ENCODE results near the gene YY1. TPM values are rescaled to one million over a fixed set of nuclear protein-coding genes. Genes with fewer than 3 reads are reported as not detected.

The YY1 gene
- total RNA-seq, 4 donors from 2014 or later, result 30.6 to 46.5 (median 33.5) TPM

DNA sequence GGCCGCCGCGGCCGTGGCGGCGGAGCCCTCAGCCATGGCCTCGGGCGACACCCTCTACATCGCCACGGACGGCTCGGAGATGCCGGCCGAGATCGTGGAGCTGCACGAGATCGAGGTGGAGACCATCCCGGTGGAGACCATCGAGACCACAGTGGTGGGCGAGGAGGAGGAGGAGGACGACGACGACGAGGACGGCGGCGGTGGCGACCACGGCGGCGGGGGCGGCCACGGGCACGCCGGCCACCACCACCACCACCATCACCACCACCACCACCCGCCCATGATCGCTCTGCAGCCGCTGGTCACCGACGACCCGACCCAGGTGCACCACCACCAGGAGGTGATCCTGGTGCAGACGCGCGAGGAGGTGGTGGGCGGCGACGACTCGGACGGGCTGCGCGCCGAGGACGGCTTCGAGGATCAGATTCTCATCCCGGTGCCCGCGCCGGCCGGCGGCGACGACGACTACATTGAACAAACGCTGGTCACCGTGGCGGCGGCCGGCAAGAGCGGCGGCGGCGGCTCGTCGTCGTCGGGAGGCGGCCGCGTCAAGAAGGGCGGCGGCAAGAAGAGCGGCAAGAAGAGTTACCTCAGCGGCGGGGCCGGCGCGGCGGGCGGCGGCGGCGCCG lies 381 bp downstream of the YY1 start:
- peak overlapping the region; percentile 89 to 100 (median 98) for H3K4me3 ChIP-seq
- peak overlapping the region; percentile 96 to 100 (median 100) for H3K27ac ChIP-seq
- intact Hi-C loops (cut with DNase I), result no loop called here
- 0 to 1% methylated on average over 14 to 19 of the region's 93 CpGs for WGBS, 2 donors
- no peak for DNase-seq
- H3K36me3 ChIP-seq, result no peaks in the 10 kb centered on the region
- peaks cover 25 to 71% (median 51%) of the 10 kb centered on the region in 3 donors for H3K4me1 ChIP-seq
- no peaks in the 10 kb centered on the region for H3K9me3 ChIP-seq
- no peaks in the 10 kb centered on the region for H3K27me3 ChIP-seq
- TF ChIP-seq CTCF (IDR thresholded peaks at IDR 0.05) (no peak), POLR2A (IDR thresholded peaks at IDR 0.05) (no peak)

DNA sequence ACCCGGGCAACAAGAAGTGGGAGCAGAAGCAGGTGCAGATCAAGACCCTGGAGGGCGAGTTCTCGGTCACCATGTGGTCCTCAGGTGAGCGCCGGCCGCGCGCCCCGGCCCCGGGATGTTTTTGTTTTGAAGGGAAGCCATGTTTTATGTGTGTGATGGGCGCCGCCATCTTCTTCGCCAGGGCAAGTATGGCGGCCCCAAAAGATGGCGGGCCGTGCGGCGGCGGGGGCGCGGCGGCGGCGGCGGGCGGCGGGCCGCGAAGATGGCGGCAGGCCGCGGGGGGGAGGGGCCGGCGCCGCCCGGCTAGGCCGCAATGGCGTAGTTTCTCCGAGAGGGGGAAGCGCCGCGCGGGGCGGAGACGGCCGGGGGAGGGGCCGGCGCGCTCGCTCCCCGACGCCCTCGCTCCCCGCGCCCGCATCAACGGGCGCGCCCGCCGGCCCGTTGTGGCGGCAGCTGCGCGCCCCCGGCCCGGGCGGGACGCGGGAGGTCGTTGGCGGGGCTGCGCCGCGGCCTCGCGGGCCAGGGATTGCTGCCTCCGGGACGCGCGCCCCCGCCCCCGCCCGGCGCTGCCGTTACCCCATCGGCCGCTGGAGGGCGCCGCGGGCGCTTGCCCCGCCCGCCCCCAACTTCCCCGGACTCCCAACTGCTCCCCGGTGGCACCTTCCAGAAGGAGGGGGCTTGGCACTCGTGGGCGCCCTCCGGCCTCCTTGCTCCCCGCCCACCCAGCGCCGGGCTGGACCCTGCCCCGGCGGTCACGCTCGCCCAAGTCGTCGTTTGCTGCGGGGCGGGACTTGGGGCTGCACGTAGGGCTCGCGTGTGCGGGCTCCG lies 1.1 kb downstream of the YY1 start:
- Histone ChIP-seq H3K9me3 (no peaks in the 10 kb centered on the region), H3K27ac (peak overlapping the region; percentile 96 to 100 (median 100)), H3K4me3 (peak overlapping the region; percentile 89 to 100 (median 98)), H3K4me1 (peaks cover 25 to 71% (median 58%) of the 10 kb centered on the region in 3 donors), H3K36me3 (no peaks in the 10 kb centered on the region), H3K27me3 (no peaks in the 10 kb centered on the region)
- peak; percentile 36 for DNase-seq
- intact Hi-C loops (cut with DNase I), result no loop called here
- TF ChIP-seq CTCF (IDR thresholded peaks at IDR 0.05), result peak; percentile 61 to 83 (median 74)
- peak in 2 of 4 donors; percentile 30 to 36 for TF ChIP-seq POLR2A (IDR thresholded peaks at IDR 0.05)
- WGBS, 2 donors, result 0% methylated on average over 7 of the region's 115 CpGs; no CpG with 5 or more reads in 1 of the 2 donors

- H3K27me3 ChIP-seq, result no peaks in the 10 kb centered on the region
- no peaks in the 10 kb centered on the region for H3K36me3 ChIP-seq
- TF ChIP-seq CTCF (IDR thresholded peaks at IDR 0.05), result peak in 1 of 6 experiments; percentile 4
- peak in 1 of 4 donors; percentile 6 for TF ChIP-seq POLR2A (IDR thresholded peaks at IDR 0.05)
- intact Hi-C loops (cut with DNase I), result no loop called here
- H3K4me1 ChIP-seq, result peaks cover 25 to 71% (median 64%) of the 10 kb centered on the region in 3 donors
- peak overlapping the region; percentile 71 to 100 (median 98) for H3K4me3 ChIP-seq
- H3K27ac ChIP-seq, result peak overlapping the region; percentile 96 to 100 (median 100)
- no peaks in the 10 kb centered on the region for H3K9me3 ChIP-seq
- no peak for DNase-seq
- 1 to 2% methylated on average over 12 to 13 of the region's 13 CpGs for WGBS, 2 donors
Measured at GRCh38 chr14:100240668-100241032, 1.7 kb downstream of the YY1 start.

- DNase-seq, result no peak
- H3K4me3 ChIP-seq, result peak overlapping the region; percentile 71 to 100 (median 98)
- peaks cover 27 to 71% (median 64%) of the 10 kb centered on the region in 3 donors for H3K4me1 ChIP-seq
Measured at GRCh38 chr14:100241279-100241678, 2.3 kb downstream of the YY1 start.

More at GRCh38 chr14:100241279-100241678, 2.3 kb downstream of the YY1 start:
- TF ChIP-seq CTCF (IDR thresholded peaks at IDR 0.05), result no peak
- no peak for TF ChIP-seq POLR2A (IDR thresholded peaks at IDR 0.05)
- H3K27ac ChIP-seq, result peak overlapping the region; percentile 96 to 100 (median 100)
- no peaks in the 10 kb centered on the region for H3K27me3 ChIP-seq
- no peaks in the 10 kb centered on the region for H3K9me3 ChIP-seq
- H3K36me3 ChIP-seq, result no peaks in the 10 kb centered on the region
- intact Hi-C loops (cut with DNase I), result no loop called here
- WGBS, 2 donors, result 18 to 30% methylated on average over 3 of the region's 3 CpGs

Measured in esophagus squamous epithelium (tissue), 5 donors.